Measurements from ENCODE around the gene CST3. TPM values are rescaled to one million over a fixed set of nuclear protein-coding genes. Genes with fewer than 3 reads are reported as not detected.

CST3 gene
- total RNA-seq, 2 donors from 2014 or later: 131 to 177 TPM

- Histone ChIP-seq H3K4me1 (ENCODE audit: control insufficient read depth, insufficient read depth, low read length) (no peaks in the 10 kb centered on the region), H3K9me3 (ENCODE audit: control insufficient read depth, low read length) (no peaks in the 10 kb centered on the region), H3K27ac (ENCODE audit: low read depth, low read length) (no peak overlapping the region), H3K36me3 (ENCODE audit: control insufficient read depth, insufficient read depth, low read length) (no peaks in the 10 kb centered on the region), H3K9ac (ENCODE audit: extremely low read depth, low read length, poor library complexity, severe bottlenecking) (no peak overlapping the region), H3K27me3 (ENCODE audit: control insufficient read depth, insufficient read depth, low read length, poor library complexity, severe bottlenecking) (no peaks in the 10 kb centered on the region), H3K4me3 (ENCODE audit: low read length) (no peak overlapping the region)
- Mint-ChIP-seq H3K27ac (no peak overlapping the region), H3K4me3 (no peak overlapping the region), H3K27me3 (ENCODE audit: insufficient read depth) (no peaks in the 10 kb centered on the region), H3K4me1 (peaks cover 11% of the 10 kb centered on the region), H3K9me3 (no peaks in the 10 kb centered on the region), H3K36me3 (ENCODE audit: low read depth) (peaks cover 4% of the 10 kb centered on the region)
- no peak for DNase-seq
- TF ChIP-seq CTCF (conservative IDR thresholded peaks at IDR 0.05): no peak
These were observed 14.6 kb upstream of the CST3 start for GRCh38 chr20:23652371-23652770.

- H3K36me3 ChIP-seq (ENCODE audit: control insufficient read depth, insufficient read depth, low read length): no peaks in the 10 kb centered on the region
- Mint-ChIP-seq H3K4me1 (peaks cover 6% of the 10 kb centered on the region), H3K36me3 (ENCODE audit: low read depth) (peaks cover 4% of the 10 kb centered on the region), H3K27ac (no peak overlapping the region), H3K27me3 (ENCODE audit: insufficient read depth) (no peaks in the 10 kb centered on the region), H3K4me3 (no peak overlapping the region), H3K9me3 (no peaks in the 10 kb centered on the region)
- no peak overlapping the region for H3K9ac ChIP-seq (ENCODE audit: extremely low read depth, low read length, poor library complexity, severe bottlenecking)
- no peak overlapping the region for H3K27ac ChIP-seq (ENCODE audit: low read depth, low read length)
- H3K4me1 ChIP-seq (ENCODE audit: control insufficient read depth, insufficient read depth, low read length): peaks cover 4% of the 10 kb centered on the region
- H3K9me3 ChIP-seq (ENCODE audit: control insufficient read depth, low read length): no peaks in the 10 kb centered on the region
- no peak overlapping the region for H3K4me3 ChIP-seq (ENCODE audit: low read length)
- no peaks in the 10 kb centered on the region for H3K27me3 ChIP-seq (ENCODE audit: control insufficient read depth, insufficient read depth, low read length, poor library complexity, severe bottlenecking)
- TF ChIP-seq CTCF (conservative IDR thresholded peaks at IDR 0.05): no peak
- no peak for DNase-seq
- no CpG with 5 or more reads among the region's 2 CpGs for WGBS, 2 experiments (ENCODE audit: insufficient coverage in 1 of 2, insufficient read length in 1 of 2)
These were observed 13.4 kb upstream of the CST3 start for GRCh38 chr20:23651117-23651516.

GRCh38 chr20:23649830-23650417, 12.2 kb upstream of the CST3 start:
- 85 to 100% methylated on average over 1 of the region's 1 CpG for WGBS, 2 experiments (ENCODE audit: insufficient coverage in 1 of 2, insufficient read length in 1 of 2)
- Histone ChIP-seq H3K4me1 (ENCODE audit: control insufficient read depth, insufficient read depth, low read length) (peaks cover 4% of the 10 kb centered on the region), H3K27me3 (ENCODE audit: control insufficient read depth, insufficient read depth, low read length, poor library complexity, severe bottlenecking) (no peaks in the 10 kb centered on the region), H3K27ac (ENCODE audit: low read depth, low read length) (no peak overlapping the region), H3K9me3 (ENCODE audit: control insufficient read depth, low read length) (no peaks in the 10 kb centered on the region), H3K9ac (ENCODE audit: extremely low read depth, low read length, poor library complexity, severe bottlenecking) (no peak overlapping the region), H3K36me3 (ENCODE audit: control insufficient read depth, insufficient read depth, low read length) (no peaks in the 10 kb centered on the region), H3K4me3 (ENCODE audit: low read length) (no peak overlapping the region)
- Mint-ChIP-seq H3K27me3 (ENCODE audit: insufficient read depth) (no peaks in the 10 kb centered on the region), H3K36me3 (ENCODE audit: low read depth) (peaks cover 4% of the 10 kb centered on the region), H3K4me3 (no peak overlapping the region), H3K9me3 (no peaks in the 10 kb centered on the region), H3K4me1 (peaks cover 6% of the 10 kb centered on the region), H3K27ac (no peak overlapping the region)
- no peak for TF ChIP-seq CTCF (conservative IDR thresholded peaks at IDR 0.05)
- peak; percentile 2 for DNase-seq
